Esophagus (tissue), 2 donors: ENCODE data around the gene DHRS4L2. TPM values are rescaled to one million over a fixed set of nuclear protein-coding genes. Genes with fewer than 3 reads are reported as not detected.

Experiments used
- polyA plus RNA-seq, 2 donors: library from polyadenylated mRNA; stranded (reverse); fragments of 200-250 nt; gene quantifications; one replicate each; pipeline ENCODE4 v1.2.3, GENCODE V29; 2013
- donor health status: healthy with polysubstance abuse.
- donor health status: Bipolar disorder and iron deficiency.

The DHRS4L2 gene
- polyA plus RNA-seq, 2 donors: 32.9 to 43.5 TPM

Other genes starting within 250 kb of the DHRS4L2 start
- 10 to 100 TPM; 39.2 to 56.4 TPM for gene DHRS4, start 35.2 kb upstream of the DHRS4L2 start, polyA plus RNA-seq
- gene CARMIL3, start 63.1 kb downstream of the DHRS4L2 start, polyA plus RNA-seq: 1 to 10 TPM in 1 of 2 donors, under 1 TPM in 1; 0.55 to 2.3 TPM
- under 1 TPM in 1 of 2 donors, not detected in 1; 0.06 TPM for gene CPNE6, start 82.6 kb downstream of the DHRS4L2 start, polyA plus RNA-seq
- gene PCK2, start 105.4 kb downstream of the DHRS4L2 start, polyA plus RNA-seq: 10 to 100 TPM; 10.1 to 29.2 TPM
- gene DCAF11, start 125.8 kb downstream of the DHRS4L2 start, polyA plus RNA-seq: 10 to 100 TPM; 21.5 to 41.6 TPM
- 1 to 10 TPM in 1 of 2 donors, under 1 TPM in 1; 0.86 to 1.4 TPM for gene NRL, start 126.0 kb downstream of the DHRS4L2 start, polyA plus RNA-seq
- 1 to 10 TPM in 1 of 2 donors, under 1 TPM in 1; 0.60 to 1.1 TPM for gene FITM1, start 141.7 kb downstream of the DHRS4L2 start, polyA plus RNA-seq
- 100 to 1,000 TPM; 146 to 198 TPM for gene PSME1, start 147.3 kb downstream of the DHRS4L2 start, polyA plus RNA-seq
- 10 to 100 TPM; 24.5 to 26.6 TPM for gene EMC9, start 152.7 kb downstream of the DHRS4L2 start, polyA plus RNA-seq
- gene PSME2, start 157.7 kb downstream of the DHRS4L2 start, polyA plus RNA-seq: 100 to 1,000 TPM; 143 to 233 TPM
- gene RNF31, start 158.6 kb downstream of the DHRS4L2 start, polyA plus RNA-seq: 10 to 100 TPM; 27.4 to 70.6 TPM
- 10 to 100 TPM; 35.0 to 43.5 TPM for gene IRF9, start 172.3 kb downstream of the DHRS4L2 start, polyA plus RNA-seq
- gene REC8, start 183.2 kb downstream of the DHRS4L2 start, polyA plus RNA-seq: 1 to 10 TPM; 3.9 to 10.0 TPM
- gene IPO4, start 199.9 kb downstream of the DHRS4L2 start, polyA plus RNA-seq: 10 to 100 TPM; 12.3 to 23.5 TPM
- 10 to 100 TPM; 10.0 to 25.8 TPM for gene TM9SF1, start 206.5 kb downstream of the DHRS4L2 start, polyA plus RNA-seq
- gene TSSK4, start 216.8 kb downstream of the DHRS4L2 start, polyA plus RNA-seq: under 1 TPM in 1 of 2 donors, not detected in 1; 0.10 TPM
- 10 to 100 TPM; 37.0 to 65.7 TPM for gene CHMP4A, start 224.6 kb downstream of the DHRS4L2 start, polyA plus RNA-seq
- gene MDP1, start 227.1 kb downstream of the DHRS4L2 start, polyA plus RNA-seq: 10 to 100 TPM; 12.1 to 12.8 TPM
- gene NEDD8, start 243.4 kb downstream of the DHRS4L2 start, polyA plus RNA-seq: 100 to 1,000 TPM; 116 to 220 TPM
- 10 to 100 TPM; 24.5 to 35.0 TPM for gene GMPR2, start 244.0 kb downstream of the DHRS4L2 start, polyA plus RNA-seq